HG03460 (cell line): Measurements from ENCODE around the gene CD8B2.
"Not testable (repeated sequence)": the region's sequence is repeated elsewhere in the genome, so short reads cannot be mapped to it uniquely, and the experiment has no call there.

Source experiments
- ATAC-seq: cut with Tn5 transposase; IDR thresholded peaks from one replicate; pipeline ENCODE4 v1.9.1; 2021; ENCODE audit not compliant: unreplicated experiment

Gene CD8B2

GRCh38 chr2:106511476-106511901, 24.3 kb downstream of the CD8B2 start:
- not testable (repeated sequence) for ATAC-seq

GRCh38 chr2:106511934-106512333, 24.8 kb downstream of the CD8B2 start:
- not testable (repeated sequence) for ATAC-seq

GRCh38 chr2:106513391-106513790, 26.2 kb downstream of the CD8B2 start:
- not testable (repeated sequence) for ATAC-seq

- not testable (repeated sequence) for ATAC-seq
Observed at GRCh38 chr2:106514827-106515226, 27.7 kb downstream of the CD8B2 start.

GRCh38 chr2:106516436-106516835, 29.3 kb downstream of the CD8B2 start:
- no peak for ATAC-seq

GRCh38 chr2:106516864-106517263, 29.7 kb downstream of the CD8B2 start:
- no peak for ATAC-seq

- ATAC-seq, result no peak
Observed at GRCh38 chr2:106517329-106517728, 30.2 kb downstream of the CD8B2 start.

GRCh38 chr2:106519767-106520166, 32.6 kb downstream of the CD8B2 start:
- no peak for ATAC-seq

- ATAC-seq, result no peak
Observed at GRCh38 chr2:106521016-106521415, 33.9 kb downstream of the CD8B2 start.

GRCh38 chr2:106523976-106524665, 37.0 kb downstream of the CD8B2 start:
- no peak for ATAC-seq

GRCh38 chr2:106530866-106531265, 43.7 kb downstream of the CD8B2 start:
- ATAC-seq, result no peak

GRCh38 chr2:106531676-106532214, 44.6 kb downstream of the CD8B2 start:
- ATAC-seq, result no peak

GRCh38 chr2:106532236-106532635, 45.1 kb downstream of the CD8B2 start:
- no peak for ATAC-seq

- ATAC-seq, result no peak
Observed at GRCh38 chr2:106534471-106534870, 47.3 kb downstream of the CD8B2 start.

- no peak for ATAC-seq
Observed at GRCh38 chr2:106536490-106536889, 49.3 kb downstream of the CD8B2 start.

- ATAC-seq, result no peak
Observed at GRCh38 chr2:106537047-106537446, 49.9 kb downstream of the CD8B2 start.

GRCh38 chr2:106537791-106538191, 50.6 kb downstream of the CD8B2 start:
- ATAC-seq, result no peak

- ATAC-seq, result no peak
Observed at GRCh38 chr2:106540886-106541285, 53.7 kb downstream of the CD8B2 start.

GRCh38 chr2:106541333-106541732, 54.2 kb downstream of the CD8B2 start:
- no peak for ATAC-seq

- peak; percentile 89 for ATAC-seq
Observed at GRCh38 chr2:106542746-106543359, 55.7 kb downstream of the CD8B2 start.

- ATAC-seq, result no peak
Observed at GRCh38 chr2:106545007-106545406, 57.8 kb downstream of the CD8B2 start.

GRCh38 chr2:106546391-106546990, 59.3 kb downstream of the CD8B2 start:
- ATAC-seq, result no peak
